H9 (cell line): ENCODE results near the gene DOK6. TPM values are rescaled to one million over a fixed set of nuclear protein-coding genes. Genes with fewer than 3 reads are reported as not detected.

Source experiments
- DNase-seq: peaks from one replicate; pipeline ENCODE4 v3.0.0-alpha.2; 2017
- H2AFZ ChIP-seq: one replicate; pipeline ENCODE4 v1.6.1; 2013; ENCODE audit warnings: mild to moderate bottlenecking, low read length, control low read depth, moderate library complexity
- H2AK5ac ChIP-seq: 2 replicates; pipeline ENCODE4 v1.6.1; 2013; ENCODE audit warnings: low read length, control low read depth, mixed read lengths; ENCODE audit not compliant: insufficient read length
- H2BK120ac ChIP-seq: one replicate; pipeline ENCODE4 v1.6.1; 2013; ENCODE audit warnings: low read depth, mild to moderate bottlenecking, low read length, control low read depth, inconsistent platforms; ENCODE audit not compliant: poor library complexity, severe bottlenecking
- H2BK12ac ChIP-seq: 2 replicates; pipeline ENCODE4 v1.6.1; 2013; ENCODE audit warnings: low read length, control low read depth, mixed read lengths, low read depth; ENCODE audit not compliant: insufficient read length
- H2BK15ac ChIP-seq: 2 replicates; pipeline ENCODE4 v1.6.1; 2013; ENCODE audit warnings: low read depth, low read length, control low read depth
- H2BK20ac ChIP-seq: one replicate; pipeline ENCODE4 v1.6.1; 2013; ENCODE audit warnings: low read depth, mild to moderate bottlenecking, low read length, control low read depth, inconsistent platforms; ENCODE audit not compliant: poor library complexity, severe bottlenecking
- H2BK5ac ChIP-seq: 2 replicates; pipeline ENCODE4 v1.6.1; 2013; ENCODE audit warnings: low read length, control low read depth, mixed read lengths; ENCODE audit not compliant: insufficient read length
- H3K14ac ChIP-seq: 2 replicates; pipeline ENCODE4 v1.6.1; 2013; ENCODE audit warnings: low read length, control low read depth; ENCODE audit not compliant: insufficient read depth
- H3K18ac ChIP-seq: 2 replicates; pipeline ENCODE4 v1.6.1; 2013; ENCODE audit warnings: low read depth, mild to moderate bottlenecking, mixed read lengths, low read length, control low read depth; ENCODE audit not compliant: insufficient read length
- H3K23ac ChIP-seq: 2 replicates; pipeline ENCODE4 v1.6.1; 2013; ENCODE audit warnings: low read length, control low read depth, mixed read lengths, low read depth; ENCODE audit not compliant: insufficient read length
- H3K23me2 ChIP-seq: 2 replicates; pipeline ENCODE4 v1.6.1; 2013; ENCODE audit warnings: low read depth, mild to moderate bottlenecking, mixed read lengths, low read length, control low read depth; ENCODE audit not compliant: insufficient read length, poor library complexity, severe bottlenecking
- H3K27ac ChIP-seq: 2 replicates; pipeline ENCODE4 v1.5.1; 2013; ENCODE audit warnings: low read length, control low read depth, mixed read lengths, low read depth; ENCODE audit not compliant: insufficient read length
- H3K27me3 ChIP-seq: 2 replicates; pipeline ENCODE4 v1.6.1; 2013; ENCODE audit warnings: low read length, control low read depth, inconsistent platforms; ENCODE audit not compliant: insufficient read depth
- H3K4ac ChIP-seq: 2 replicates; pipeline ENCODE4 v1.6.1; 2013; ENCODE audit warnings: low read depth, mild to moderate bottlenecking, control low read depth, inconsistent platforms, low read length, moderate library complexity
- H3K4me1 ChIP-seq: 2 replicates; pipeline ENCODE4 v1.6.1; 2013; ENCODE audit warnings: low read length, control low read depth, inconsistent platforms; ENCODE audit not compliant: insufficient read depth
- H3K4me2 ChIP-seq: 2 replicates; pipeline ENCODE4 v1.6.1; 2013; ENCODE audit warnings: low read length, control low read depth, mixed read lengths; ENCODE audit not compliant: insufficient read length, insufficient read depth
- H3K56ac ChIP-seq: 2 replicates; pipeline ENCODE4 v1.6.1; 2013; ENCODE audit warnings: low read depth, mild to moderate bottlenecking, mixed read lengths, low read length, control low read depth; ENCODE audit not compliant: insufficient read length
- H3K79me1 ChIP-seq: 2 replicates; pipeline ENCODE4 v1.6.1; 2013; ENCODE audit warnings: low read depth, mild to moderate bottlenecking, moderate library complexity, low read length, control low read depth, inconsistent platforms; ENCODE audit not compliant: insufficient read depth, poor library complexity, severe bottlenecking
- H3K79me2 ChIP-seq: 2 replicates; pipeline ENCODE4 v1.6.1; 2013; ENCODE audit warnings: low read length, control low read depth, inconsistent platforms; ENCODE audit not compliant: insufficient read depth
- H3K9ac ChIP-seq: 2 replicates; pipeline ENCODE4 v1.6.1; 2013; ENCODE audit warnings: low read length, control low read depth, mixed read lengths; ENCODE audit not compliant: insufficient read length; ENCODE audit errors: extremely low read depth
- H3K9me3 ChIP-seq: one replicate; pipeline ENCODE4 v1.6.1; 2013; ENCODE audit warnings: low read depth, low read length, inconsistent platforms; ENCODE audit not compliant: control insufficient read depth
- H3T11ph ChIP-seq: one replicate; pipeline ENCODE4 v1.6.1; 2013; ENCODE audit warnings: mild to moderate bottlenecking, low read length, control low read depth, inconsistent platforms
- H4K20me1 ChIP-seq: one replicate; pipeline ENCODE4 v1.6.1; 2013; ENCODE audit not compliant: control insufficient read depth, insufficient read length, insufficient read depth
- H4K5ac ChIP-seq: 2 replicates; pipeline ENCODE4 v1.6.1; 2013; ENCODE audit warnings: low read depth, mild to moderate bottlenecking, mixed read lengths, low read length, control low read depth; ENCODE audit not compliant: insufficient read length
- H4K8ac ChIP-seq: replicated peaks from 2 replicates; pipeline ENCODE4 v1.6.1; 2013; ENCODE audit warnings: low read length, control low read depth, mixed read lengths, low read depth; ENCODE audit not compliant: insufficient read length
- H4K91ac ChIP-seq: 2 replicates; pipeline ENCODE4 v1.6.1; 2013; ENCODE audit warnings: low read depth, mild to moderate bottlenecking, moderate library complexity, mixed read lengths, low read length, control low read depth; ENCODE audit not compliant: insufficient read length
- H3K27ac Mint-ChIP-seq, 3 experiments: 2 replicates in 2 of 3; 3 replicates in 1 of 3; pipeline ENCODE4 v1.8.0; 2020 to 2021; ENCODE audit warnings: mixed read lengths in 3 of 3, mild to moderate bottlenecking in 1 of 3, moderate library complexity in 1 of 3
- H3K27me3 Mint-ChIP-seq: 2 replicates; pipeline ENCODE4 v1.8.0; 2021; ENCODE audit warnings: low read depth, mild to moderate bottlenecking, moderate library complexity, mixed read lengths
- H3K36me3 Mint-ChIP-seq, 3 experiments: 2 replicates in 2 of 3; 3 replicates in 1 of 3; pipeline ENCODE4 v1.8.0; 2020 to 2021; ENCODE audit warnings: low read depth in 3 of 3, mixed read lengths in 3 of 3; ENCODE audit not compliant: insufficient read depth in 1 of 3
- H3K4me1 Mint-ChIP-seq, 2 experiments: 2 replicates each; pipeline ENCODE4 v1.8.0; 2020; ENCODE audit warnings: mixed read lengths in 2 of 2
- H3K4me3 Mint-ChIP-seq, 2 experiments: 2 replicates in 1 of 2; 3 replicates in 1 of 2; pipeline ENCODE4 v1.8.0; 2020 to 2021; ENCODE audit warnings: mild to moderate bottlenecking in 2 of 2, mixed read lengths in 2 of 2, moderate library complexity in 1 of 2
- H3K9me3 Mint-ChIP-seq, 2 experiments: 2 replicates in 1 of 2; 3 replicates in 1 of 2; pipeline ENCODE4 v1.8.0; 2020; ENCODE audit warnings: mild to moderate bottlenecking in 2 of 2, mixed read lengths in 2 of 2, moderate library complexity in 1 of 2
- CTCF ChIP-seq: fragments of 200-600 bp; sonication (generic); conservative IDR thresholded peaks from 3 replicates; pipeline ENCODE4 v1.8.0; 2021; ENCODE audit warnings: antibody characterized with exemption, mild to moderate bottlenecking
- WGBS: extraction: QIAGEN DNeasy Blood & Tissue Kit; methylation state at CpG from one replicate; pipeline ENCODE4 v1.1.7; 2013; ENCODE audit warnings: missing lambda C conversion rate, low lambda C conversion rate, mixed read lengths; ENCODE audit not compliant: insufficient read length; ENCODE audit errors: extremely low coverage; 5-methylcytosine and 5-hydroxymethylcytosine counted together
- total RNA-seq: library from RNA; stranded (reverse); gene quantifications from 2 replicates; pipeline ENCODE4 v1.2.1, GENCODE V29; 2021

Gene DOK6
- total RNA-seq, 1 experiment from 2014 or later: 0.20 TPM

- no peak overlapping the region for H3K23ac ChIP-seq
- TF ChIP-seq CTCF: no peak
- no peaks in the 10 kb centered on the region for H4K20me1 ChIP-seq
- Mint-ChIP-seq H3K27ac (no peak overlapping the region; a peak in 1 of 7 replicates), H3K36me3 (no peaks in the 10 kb centered on the region), H3K4me3 (no peak overlapping the region), H3K27me3 (no peaks in the 10 kb centered on the region), H3K4me1 (no peaks in the 10 kb centered on the region), H3K9me3 (no peaks in the 10 kb centered on the region)
- no peaks in the 10 kb centered on the region for H3K23me2 ChIP-seq
- no peak overlapping the region for H4K91ac ChIP-seq
- no peaks in the 10 kb centered on the region for H3K79me2 ChIP-seq
- no peak overlapping the region for H2BK20ac ChIP-seq
- H2BK5ac ChIP-seq: no peak overlapping the region
- H2AFZ ChIP-seq: no peak overlapping the region
- H2BK120ac ChIP-seq: no peak overlapping the region
- H4K5ac ChIP-seq: no peak overlapping the region
- no peak overlapping the region for H4K8ac ChIP-seq
- no peak overlapping the region for H3K14ac ChIP-seq
- no peak overlapping the region for H3T11ph ChIP-seq
- no peaks in the 10 kb centered on the region for H3K4me1 ChIP-seq
- no peak overlapping the region for H3K18ac ChIP-seq
- H3K27me3 ChIP-seq: no peaks in the 10 kb centered on the region
- no peaks in the 10 kb centered on the region for H3K79me1 ChIP-seq
- H3K4ac ChIP-seq: no peak overlapping the region
- no peak overlapping the region for H2BK15ac ChIP-seq
- no peak for DNase-seq
- H3K27ac ChIP-seq: no peak overlapping the region
- no peak overlapping the region for H3K9ac ChIP-seq
- no peak overlapping the region for H2AK5ac ChIP-seq
- no peak overlapping the region for H3K56ac ChIP-seq
- WGBS: no CpG with 5 or more reads among the region's 1 CpG
- no peaks in the 10 kb centered on the region for H3K9me3 ChIP-seq
- H3K4me2 ChIP-seq: no peak overlapping the region
- H2BK12ac ChIP-seq: no peak overlapping the region
Measured at GRCh38 chr18:69518989-69519388, 118.3 kb downstream of the DOK6 start.
